Heart left ventricle (tissue), 13 donors: ENCODE data around the gene PDE10A.

Experiments
- CTCF ChIP-seq, 12 donors: fragments of 200-600 bp; sonication (generic) in 4 of 12; IDR thresholded peaks; one replicate each; pipeline versions ENCODE4 v1.5.0 to v1.8.0; 2018 to 2022; ENCODE audit warnings: antibody characterized with exemption in 12 of 12, mild to moderate bottlenecking in 5 of 12
- POLR2A ChIP-seq, 2 donors: fragments of 450-650 bp; IDR thresholded peaks; one replicate each; pipeline ENCODE4 v1.6.1; 2017; ENCODE audit warnings: antibody characterized with exemption in 2 of 2, mild to moderate bottlenecking in 2 of 2, moderate library complexity in 2 of 2
- donor health status: ischemic (EF 13 %, LVEDD 7.1; RV severe dilation, severe dysfunction).
- donor health status: DM: no; HTN: yes; CAD: no.
- donor health status: DM: no; HTN: no; CAD: no.
- donor health status: ischemic (EF 25% LVEDD 6.9; RV normal size, moderate dysfunction).
- donor health status: ischemic (EF 25% LVEDD 5.7; RV mildly dilated, moderate dysfunction).
- donor health status: ischemic (EF 35%, LVEDD 5.7; RV mildly dilated, moderate dysfunction).
- donor health status: nonischemic (EF 11% LVEDD 7.7; RV severe dilation, severe dysfunction).
- donor health status: DM: yes; HTN: yes; CAD: no.
- donor health status: PGD.
- donor health status: ischemic (EF 29% LVEDD 5.4; RV normal size, mild dysfunction).
- donor health status: nonischemic (EF 23%, LVEDD 6.1; RV moderate dilation, normal function).

DNA sequence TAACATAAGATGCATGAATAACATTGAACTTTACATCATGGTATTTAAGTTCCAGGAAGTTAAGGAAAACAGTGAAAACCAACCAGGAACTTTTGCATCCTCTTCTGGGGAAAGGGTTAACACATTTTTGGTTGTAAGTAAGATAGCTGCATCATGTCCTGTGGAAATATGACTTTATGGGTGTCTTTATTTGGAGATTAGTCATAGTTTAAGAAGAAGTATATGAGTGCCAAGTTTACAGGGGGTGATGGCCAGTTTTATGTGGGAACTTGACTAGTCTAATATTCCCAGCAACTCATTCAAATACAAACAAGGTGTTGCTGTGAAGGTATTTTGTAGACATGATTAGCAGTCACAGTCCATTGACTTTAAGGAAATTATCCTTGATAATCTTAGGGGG is 78.0 kb downstream of the PDE10A start:
- TF ChIP-seq CTCF (IDR thresholded peaks at IDR 0.05) = no peak
- TF ChIP-seq POLR2A (IDR thresholded peaks at IDR 0.05) = no peak
